ENCODE results near the gene LINGO3. TPM values are rescaled to one million over a fixed set of nuclear protein-coding genes. Genes with fewer than 3 reads are reported as not detected.

LINGO3 gene
- total RNA-seq, 4 donors from 2014 or later: not detected

- TF ChIP-seq CTCF (IDR thresholded peaks at IDR 0.05; ENCODE audit: low read depth): no peak
Observed at GRCh38 chr19:2328401-2329148, 20.6 kb upstream of the LINGO3 start, which contains the start of the genes LSM7 and SPPL2B. Gene LSM7, minus strand, starts transcription at chr19:2328586. Its CDS starts 20 bp downstream, at chr19:2328566. Gene SPPL2B, plus strand, starts transcription at chr19:2328684. Its CDS starts 26 bp downstream, at chr19:2328710.

DNA sequence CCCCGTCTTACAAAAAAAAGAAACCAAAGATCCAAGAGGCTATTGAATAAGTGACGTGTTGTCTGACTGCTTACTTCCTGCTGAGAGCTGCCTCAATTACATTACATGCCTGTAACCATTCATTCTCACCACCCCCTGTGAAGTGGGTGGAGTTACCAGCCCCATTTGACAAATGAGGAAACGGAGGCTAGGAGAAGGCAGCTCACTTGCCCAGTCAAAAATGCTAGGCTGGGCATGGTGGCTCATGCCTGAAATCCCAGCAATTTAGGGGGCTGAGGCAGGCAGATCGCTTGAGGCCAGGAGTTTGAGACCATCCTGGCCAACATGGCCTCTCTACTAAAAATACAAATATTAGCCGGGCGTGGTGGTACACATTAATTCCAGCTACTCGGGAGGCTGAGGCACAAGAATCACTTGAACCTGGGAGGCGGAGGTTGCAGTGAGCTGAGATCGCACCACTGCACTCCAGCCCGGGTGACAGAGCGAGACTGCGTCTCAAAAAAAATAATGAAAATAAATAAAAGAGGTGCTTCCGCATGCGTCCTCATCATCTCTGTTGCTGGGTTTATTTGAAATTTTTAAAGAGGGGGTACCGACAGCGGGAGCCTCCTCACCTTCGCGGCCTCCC, 19.9 kb upstream of the LINGO3 start:
- no peak for TF ChIP-seq CTCF (IDR thresholded peaks at IDR 0.05; ENCODE audit: low read depth)

- TF ChIP-seq CTCF (IDR thresholded peaks at IDR 0.05; ENCODE audit: low read depth): no peak
Observed at GRCh38 chr19:2326699-2327360, 18.9 kb upstream of the LINGO3 start.

- TF ChIP-seq CTCF (IDR thresholded peaks at IDR 0.05; ENCODE audit: low read depth): no peak
Observed at GRCh38 chr19:2325281-2326046, 17.5 kb upstream of the LINGO3 start.

GRCh38 chr19:2324220-2324948, 16.4 kb upstream of the LINGO3 start:
- TF ChIP-seq CTCF (IDR thresholded peaks at IDR 0.05; ENCODE audit: low read depth): no peak

GRCh38 chr19:2323707-2324106, 15.8 kb upstream of the LINGO3 start:
- TF ChIP-seq CTCF (IDR thresholded peaks at IDR 0.05; ENCODE audit: low read depth): no peak

All from subcutaneous adipose tissue (tissue), 4 donors.